ENCODE measurements around the gene CDK18.

CDK18 gene

GRCh38 chr1:205532996-205533735, 28.7 kb downstream of the CDK18 start:
- no peak overlapping the region for H3K4me3 ChIP-seq (ENCODE audit: low read length)
- TF ChIP-seq CTCF (IDR thresholded peaks at IDR 0.05; ENCODE audit: insufficient read depth, low read depth, low read length, missing control alignments), result no peak
- no peak for DNase-seq (ENCODE audit: low read depth)

GRCh38 chr1:205533748-205534443, 29.4 kb downstream of the CDK18 start:
- H3K4me3 ChIP-seq (ENCODE audit: low read length), result no peak overlapping the region
- DNase-seq (ENCODE audit: low read depth), result no peak
- no peak for TF ChIP-seq CTCF (IDR thresholded peaks at IDR 0.05; ENCODE audit: insufficient read depth, low read depth, low read length, missing control alignments)

- no peak overlapping the region for H3K4me3 ChIP-seq (ENCODE audit: low read length)
- DNase-seq (ENCODE audit: low read depth), result no peak
- no peak for TF ChIP-seq CTCF (IDR thresholded peaks at IDR 0.05; ENCODE audit: insufficient read depth, low read depth, low read length, missing control alignments)
These were observed 30.0 kb downstream of the CDK18 start for GRCh38 chr1:205534444-205534985.

- TF ChIP-seq CTCF (IDR thresholded peaks at IDR 0.05; ENCODE audit: insufficient read depth, low read depth, low read length, missing control alignments), result no peak
- DNase-seq (ENCODE audit: low read depth), result no peak
- no peak overlapping the region for H3K4me3 ChIP-seq (ENCODE audit: low read length)
These were observed 30.6 kb downstream of the CDK18 start for GRCh38 chr1:205535096-205535495.

- no peak for DNase-seq (ENCODE audit: low read depth)
- TF ChIP-seq CTCF (IDR thresholded peaks at IDR 0.05; ENCODE audit: insufficient read depth, low read depth, low read length, missing control alignments), result no peak
- no peak overlapping the region for H3K4me3 ChIP-seq (ENCODE audit: low read length)
These were observed 31.6 kb downstream of the CDK18 start for GRCh38 chr1:205535866-205536758.

- no peak for TF ChIP-seq CTCF (IDR thresholded peaks at IDR 0.05; ENCODE audit: insufficient read depth, low read depth, low read length, missing control alignments)
- DNase-seq (ENCODE audit: low read depth), result no peak
These were observed 32.4 kb downstream of the CDK18 start for GRCh38 chr1:205536759-205537361.

More at GRCh38 chr1:205536759-205537361, 32.4 kb downstream of the CDK18 start:
- no peak overlapping the region for H3K4me3 ChIP-seq (ENCODE audit: low read length)

All from epithelial cell of esophagus (primary cell).